ENCODE results near the gene PLD6. TPM values are rescaled to one million over a fixed set of nuclear protein-coding genes. Genes with fewer than 3 reads are reported as not detected.
"Not testable (repeated sequence)": the region's sequence is repeated elsewhere in the genome, so short reads cannot be mapped to it uniquely, and the experiment has no call there.

Gene PLD6
- total RNA-seq, 1 donor from 2014 or later, result 8.6 TPM

- no peak for FAIRE-seq
Observed at GRCh38 chr17:17201907-17202306, 4.2 kb downstream of the PLD6 start.

GRCh38 chr17:17201271-17201670, 4.9 kb downstream of the PLD6 start:
- FAIRE-seq (no peak), DNase-seq (ENCODE audit: low spot score in 2 of 2) (no peak)

More at GRCh38 chr17:17201907-17202306, 4.2 kb downstream of the PLD6 start:
- DNase-seq (ENCODE audit: low spot score in 2 of 2), result no peak

GRCh38 chr17:17200831-17201230, 5.3 kb downstream of the PLD6 start:
- FAIRE-seq, result no peak
- DNase-seq (ENCODE audit: low spot score in 2 of 2), result no peak

- DNase-seq (ENCODE audit: low spot score in 2 of 2) (no peak), FAIRE-seq (no peak)
Observed at GRCh38 chr17:17200311-17200710, 5.8 kb downstream of the PLD6 start.

GRCh38 chr17:17198281-17198680, 7.9 kb downstream of the PLD6 start:
- DNase-seq (ENCODE audit: low spot score in 2 of 2) (no peak), FAIRE-seq (no peak)

- DNase-seq (ENCODE audit: low spot score in 2 of 2) (no peak), FAIRE-seq (no peak)
Observed at GRCh38 chr17:17196776-17197175, 9.4 kb downstream of the PLD6 start.

- not testable (repeated sequence) for FAIRE-seq; DNase-seq (ENCODE audit: low spot score in 2 of 2)
Observed at GRCh38 chr17:17195466-17195865, 10.7 kb downstream of the PLD6 start.

- FAIRE-seq (no peak), DNase-seq (ENCODE audit: low spot score in 2 of 2) (no peak)
Observed at GRCh38 chr17:17191961-17192381, 14.2 kb downstream of the PLD6 start.

- FAIRE-seq (no peak), DNase-seq (ENCODE audit: low spot score in 2 of 2) (no peak)
Observed at GRCh38 chr17:17191346-17191792, 14.8 kb downstream of the PLD6 start.

- FAIRE-seq (no peak), DNase-seq (ENCODE audit: low spot score in 2 of 2) (no peak)
Observed at GRCh38 chr17:17190188-17190587, 15.9 kb downstream of the PLD6 start.

GRCh38 chr17:17189559-17189958, 16.6 kb downstream of the PLD6 start:
- FAIRE-seq, result no peak
- no peak for DNase-seq (ENCODE audit: low spot score in 2 of 2)

GRCh38 chr17:17188586-17188985, 17.5 kb downstream of the PLD6 start:
- DNase-seq (ENCODE audit: low spot score in 2 of 2) (no peak), FAIRE-seq (no peak)

- FAIRE-seq, result no peak
- no peak for DNase-seq (ENCODE audit: low spot score in 2 of 2)
Observed at GRCh38 chr17:17186551-17187505, 19.3 kb downstream of the PLD6 start.

- DNase-seq (ENCODE audit: low spot score in 2 of 2) (no peak), FAIRE-seq (no peak)
Observed at GRCh38 chr17:17186051-17186450, 20.1 kb downstream of the PLD6 start.

- FAIRE-seq; DNase-seq (ENCODE audit: low spot score in 2 of 2): not testable (repeated sequence)
Observed at GRCh38 chr17:17184985-17185757, 21.0 kb downstream of the PLD6 start.

GRCh38 chr17:17183744-17184143, 22.4 kb downstream of the PLD6 start:
- FAIRE-seq (no peak), DNase-seq (ENCODE audit: low spot score in 2 of 2) (no peak)

GRCh38 chr17:17182598-17183136, 23.5 kb downstream of the PLD6 start:
- FAIRE-seq (no peak), DNase-seq (ENCODE audit: low spot score in 2 of 2) (no peak)

GRCh38 chr17:17181666-17182597, 24.2 kb downstream of the PLD6 start:
- no peak for FAIRE-seq

GRCh38 chr17:17180741-17181525, 25.2 kb downstream of the PLD6 start:
- DNase-seq (ENCODE audit: low spot score in 2 of 2) (no peak), FAIRE-seq (no peak)

More at GRCh38 chr17:17181666-17182597, 24.2 kb downstream of the PLD6 start:
- DNase-seq (ENCODE audit: low spot score in 2 of 2), result no peak

All from frontal cortex (tissue), 4 donors.